ENCODE measurements around the gene DNAJC15.

- TF ChIP-seq CTCF (IDR thresholded peaks at IDR 0.05) = no peak
- TF ChIP-seq POLR2A (IDR thresholded peaks at IDR 0.05) = no peak
Observed at GRCh38 chr13:43094901-43095300, 71.5 kb downstream of the DNAJC15 start.

Data from heart left ventricle (tissue), 13 donors.